Progenitor cell of endocrine pancreas (in vitro differentiated cells): Measurements from ENCODE around the gene RBM6. TPM values are rescaled to one million over a fixed set of nuclear protein-coding genes. Genes with fewer than 3 reads are reported as not detected.
"Not testable (repeated sequence)": the region's sequence is repeated elsewhere in the genome, so short reads cannot be mapped to it uniquely, and the experiment has no call there.

ENCODE experiments used
- DNase-seq: peaks from one replicate; pipeline ENCODE4 v3.0.0; 2021; ENCODE audit warnings: low spot score; ENCODE audit not compliant: unreplicated experiment
- H3K27ac Mint-ChIP-seq: 2 replicates; pipeline ENCODE4 v1.8.0; 2021; ENCODE audit warnings: mild to moderate bottlenecking, moderate library complexity, mixed read lengths
- H3K27me3 Mint-ChIP-seq: 2 replicates; pipeline ENCODE4 v1.8.0; 2021; ENCODE audit warnings: mixed read lengths
- H3K36me3 Mint-ChIP-seq: 2 replicates; pipeline ENCODE4 v1.8.0; 2022; ENCODE audit warnings: mixed read lengths; ENCODE audit not compliant: insufficient read depth
- H3K4me1 Mint-ChIP-seq: 2 replicates; pipeline ENCODE4 v1.8.0; 2021; ENCODE audit warnings: low read depth, mixed read lengths
- H3K4me3 Mint-ChIP-seq: 2 replicates; pipeline ENCODE4 v1.8.0; 2021; ENCODE audit warnings: low read depth, mild to moderate bottlenecking, moderate library complexity, mixed read lengths
- H3K9me3 Mint-ChIP-seq: 2 replicates; pipeline ENCODE4 v1.8.0; 2021; ENCODE audit warnings: low read depth, mixed read lengths
- CTCF ChIP-seq: fragments of 200-600 bp; sonication (generic); IDR thresholded peaks from one replicate; pipeline ENCODE4 v1.5.0; 2021; ENCODE audit warnings: antibody characterized with exemption, mild to moderate bottlenecking; ENCODE audit not compliant: unreplicated experiment
- total RNA-seq: library from RNA; stranded (reverse); gene quantifications from 2 replicates; pipeline ENCODE4 v1.2.1, GENCODE V29; 2021

Gene RBM6
- total RNA-seq, 1 donor from 2014 or later, result 144 TPM

GRCh38 chr3:50078091-50078490 lies 138.1 kb downstream of the RBM6 start:
- no peak for DNase-seq
- peaks cover 2% of the 10 kb centered on the region for H3K4me1 Mint-ChIP-seq
- no peaks in the 10 kb centered on the region for H3K27me3 Mint-ChIP-seq
- H3K36me3 Mint-ChIP-seq, result peaks cover 21% of the 10 kb centered on the region
- no peak overlapping the region for H3K27ac Mint-ChIP-seq
- no peak overlapping the region for H3K4me3 Mint-ChIP-seq
- no peaks in the 10 kb centered on the region for H3K9me3 Mint-ChIP-seq
- no peak for TF ChIP-seq CTCF

DNA sequence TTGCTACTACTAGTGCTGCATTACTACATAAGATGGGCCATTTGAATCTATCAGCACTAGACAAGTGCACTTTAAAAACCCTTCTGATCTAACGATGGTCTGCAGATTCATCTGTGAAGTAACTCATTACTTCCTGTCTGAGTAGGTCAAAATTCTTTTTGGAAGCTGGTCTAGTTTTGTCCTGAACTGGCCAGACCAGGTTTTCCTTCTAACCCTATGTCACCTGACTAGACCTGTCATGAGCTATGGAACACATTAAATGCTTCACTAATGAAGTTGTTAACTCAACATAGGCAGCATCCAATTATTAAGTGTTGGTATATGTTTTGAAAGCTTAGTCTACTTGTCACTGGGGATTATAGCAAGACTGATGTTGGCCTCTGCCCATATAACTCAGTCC lies 138.7 kb downstream of the RBM6 start:
- peaks cover 2% of the 10 kb centered on the region for H3K4me1 Mint-ChIP-seq
- H3K27me3 Mint-ChIP-seq, result no peaks in the 10 kb centered on the region
- no peak for DNase-seq
- H3K4me3 Mint-ChIP-seq, result no peak overlapping the region
- no peak for TF ChIP-seq CTCF
- H3K9me3 Mint-ChIP-seq, result no peaks in the 10 kb centered on the region
- no peak overlapping the region for H3K27ac Mint-ChIP-seq
- peaks cover 20% of the 10 kb centered on the region for H3K36me3 Mint-ChIP-seq

- not testable (repeated sequence) for H3K9me3 Mint-ChIP-seq, H3K4me3 Mint-ChIP-seq, H3K27ac Mint-ChIP-seq, H3K36me3 Mint-ChIP-seq, DNase-seq, H3K27me3 Mint-ChIP-seq, H3K4me1 Mint-ChIP-seq
These were observed 145.0 kb downstream of the RBM6 start for GRCh38 chr3:50084951-50085350.

- TF ChIP-seq CTCF, result no peak
- H3K9me3 Mint-ChIP-seq, result no peaks in the 10 kb centered on the region
- peaks cover 23% of the 10 kb centered on the region for H3K36me3 Mint-ChIP-seq
- H3K4me1 Mint-ChIP-seq, result peaks cover 13% of the 10 kb centered on the region
- H3K4me3 Mint-ChIP-seq, result peak within 1 kb of the TSS; percentile 98
- peak; percentile 73 for DNase-seq
- peak within 1 kb of the TSS; percentile 99 for H3K27ac Mint-ChIP-seq
- no peaks in the 10 kb centered on the region for H3K27me3 Mint-ChIP-seq
These were observed 149.0 kb downstream of the RBM6 start, which contains the start of gene RBM5 for GRCh38 chr3:50088725-50089608. Gene RBM5, plus strand, starts transcription at chr3:50088919. Its CDS starts 1,516 bp downstream, at chr3:50090435.

DNA sequence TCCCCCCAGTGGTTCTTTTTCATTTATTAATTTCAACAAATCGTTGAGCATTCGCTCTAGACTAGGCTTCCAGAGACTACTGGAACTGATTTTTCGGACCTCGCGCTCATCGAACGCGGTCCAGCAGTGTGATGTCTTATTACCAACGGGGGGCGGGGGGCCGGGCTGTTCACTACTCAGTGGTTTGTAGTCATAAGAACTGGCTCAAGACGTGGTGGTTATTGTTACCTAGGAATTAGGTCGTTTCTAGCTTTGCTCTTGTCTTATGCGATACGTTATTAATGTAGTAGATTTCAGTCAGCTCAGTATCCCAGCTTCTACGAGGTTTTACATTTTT lies 149.6 kb downstream of the RBM6 start:
- peak overlapping the region; percentile 99 for H3K27ac Mint-ChIP-seq
- H3K36me3 Mint-ChIP-seq, result peaks cover 23% of the 10 kb centered on the region
- H3K4me3 Mint-ChIP-seq, result peak overlapping the region; percentile 98
- peaks cover 13% of the 10 kb centered on the region for H3K4me1 Mint-ChIP-seq
- no peak for TF ChIP-seq CTCF
- no peak for DNase-seq
- no peaks in the 10 kb centered on the region for H3K9me3 Mint-ChIP-seq
- no peaks in the 10 kb centered on the region for H3K27me3 Mint-ChIP-seq

DNA sequence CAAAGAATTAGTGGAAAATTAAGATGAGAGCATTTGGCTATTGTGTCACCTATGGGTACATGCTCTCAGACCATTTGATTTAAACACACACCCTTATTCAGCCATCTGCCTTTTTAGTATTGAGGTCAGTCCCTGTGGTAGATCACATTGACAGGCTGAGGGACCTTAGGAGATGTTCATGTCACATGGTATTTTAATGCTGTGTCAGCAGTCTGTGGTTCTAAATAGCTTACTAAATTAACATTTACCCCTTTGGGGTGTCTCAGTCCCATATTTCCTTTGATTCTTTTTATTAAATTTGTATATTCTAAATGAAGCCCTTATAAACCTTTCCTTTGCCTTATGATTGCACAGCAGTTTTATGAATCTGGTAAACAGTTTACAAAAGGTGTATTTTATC lies 151.0 kb downstream of the RBM6 start:
- no peaks in the 10 kb centered on the region for H3K9me3 Mint-ChIP-seq
- no peaks in the 10 kb centered on the region for H3K27me3 Mint-ChIP-seq
- no peak for TF ChIP-seq CTCF
- H3K27ac Mint-ChIP-seq, result peak overlapping the region; percentile 99
- H3K36me3 Mint-ChIP-seq, result peaks cover 34% of the 10 kb centered on the region
- peaks cover 13% of the 10 kb centered on the region for H3K4me1 Mint-ChIP-seq
- H3K4me3 Mint-ChIP-seq, result peak overlapping the region; percentile 98
- DNase-seq, result no peak
